Progenitor cell of endocrine pancreas (in vitro differentiated cells): ENCODE measurements around the gene SDCBP2. TPM values are rescaled to one million over a fixed set of nuclear protein-coding genes. Genes with fewer than 3 reads are reported as not detected.

Experiments
- DNase-seq: peaks from one replicate; pipeline ENCODE4 v3.0.0; 2021; ENCODE audit warnings: low spot score; ENCODE audit not compliant: unreplicated experiment
- H3K27ac Mint-ChIP-seq: 2 replicates; pipeline ENCODE4 v1.8.0; 2021; ENCODE audit warnings: mild to moderate bottlenecking, moderate library complexity, mixed read lengths
- H3K27me3 Mint-ChIP-seq: 2 replicates; pipeline ENCODE4 v1.8.0; 2021; ENCODE audit warnings: mixed read lengths
- H3K36me3 Mint-ChIP-seq: 2 replicates; pipeline ENCODE4 v1.8.0; 2022; ENCODE audit warnings: mixed read lengths; ENCODE audit not compliant: insufficient read depth
- H3K4me1 Mint-ChIP-seq: 2 replicates; pipeline ENCODE4 v1.8.0; 2021; ENCODE audit warnings: low read depth, mixed read lengths
- H3K4me3 Mint-ChIP-seq: 2 replicates; pipeline ENCODE4 v1.8.0; 2021; ENCODE audit warnings: low read depth, mild to moderate bottlenecking, moderate library complexity, mixed read lengths
- H3K9me3 Mint-ChIP-seq: 2 replicates; pipeline ENCODE4 v1.8.0; 2021; ENCODE audit warnings: low read depth, mixed read lengths
- total RNA-seq: library from RNA; stranded (reverse); gene quantifications from 2 replicates; pipeline ENCODE4 v1.2.1, GENCODE V29; 2021
- TF ChIP-seq, protein P1 (sequence below): fragments of 200-600 bp; sonication (generic); IDR thresholded peaks from one replicate; pipeline ENCODE4 v1.5.0; 2021; ENCODE audit warnings: antibody characterized with exemption, mild to moderate bottlenecking; ENCODE audit not compliant: unreplicated experiment

The SDCBP2 gene
- total RNA-seq, 1 donor from 2014 or later = 2.0 TPM

DNA sequence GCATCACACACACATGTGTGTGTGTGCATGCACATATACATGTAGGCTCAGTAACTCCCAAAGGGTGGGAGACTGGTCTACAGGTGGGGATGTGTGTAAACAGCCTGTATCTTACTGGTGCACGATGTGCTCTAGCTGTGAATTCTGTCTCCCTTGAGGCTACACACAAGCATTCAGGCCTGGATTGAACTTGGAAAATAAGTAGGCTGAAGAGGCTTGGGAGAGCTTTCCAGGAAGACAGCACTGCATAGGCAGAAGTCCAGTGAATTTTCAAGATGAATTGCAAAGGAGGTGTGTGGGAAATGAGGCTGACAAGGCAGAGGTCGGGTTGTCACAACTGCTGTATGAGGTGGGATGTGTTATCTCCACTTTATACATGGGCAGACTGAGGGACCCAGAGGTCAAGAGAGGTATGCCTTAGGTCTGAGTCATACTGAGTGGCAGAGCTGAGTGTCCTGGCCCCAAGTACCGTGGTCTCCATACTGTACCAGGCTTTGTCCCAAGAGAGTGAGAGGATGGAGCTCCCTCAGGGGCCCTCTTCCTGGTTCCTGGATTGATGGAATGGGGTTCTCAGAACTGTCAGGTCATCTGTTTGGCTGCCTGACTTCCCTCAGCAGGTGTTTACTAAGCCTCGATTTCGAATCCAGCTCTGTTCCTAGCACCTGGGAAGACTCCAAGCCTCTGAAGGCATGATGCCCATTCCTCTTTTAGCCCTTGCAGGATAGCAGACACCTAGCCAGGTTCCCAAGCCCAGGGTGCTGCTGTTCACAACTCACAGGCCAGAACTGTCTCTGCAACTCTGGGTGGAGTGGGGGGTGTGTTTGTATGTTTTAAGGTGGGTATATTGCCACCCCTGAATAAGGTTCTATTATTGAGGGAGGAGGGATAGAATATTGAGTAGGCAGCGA, 48.5 kb downstream of the SDCBP2 start:
- no peaks in the 10 kb centered on the region for H3K9me3 Mint-ChIP-seq
- H3K27ac Mint-ChIP-seq = no peak overlapping the region
- H3K4me1 Mint-ChIP-seq = peaks cover 3% of the 10 kb centered on the region
- H3K27me3 Mint-ChIP-seq = no peaks in the 10 kb centered on the region
- no peak overlapping the region for H3K4me3 Mint-ChIP-seq
- TF ChIP-seq, protein P1, sequence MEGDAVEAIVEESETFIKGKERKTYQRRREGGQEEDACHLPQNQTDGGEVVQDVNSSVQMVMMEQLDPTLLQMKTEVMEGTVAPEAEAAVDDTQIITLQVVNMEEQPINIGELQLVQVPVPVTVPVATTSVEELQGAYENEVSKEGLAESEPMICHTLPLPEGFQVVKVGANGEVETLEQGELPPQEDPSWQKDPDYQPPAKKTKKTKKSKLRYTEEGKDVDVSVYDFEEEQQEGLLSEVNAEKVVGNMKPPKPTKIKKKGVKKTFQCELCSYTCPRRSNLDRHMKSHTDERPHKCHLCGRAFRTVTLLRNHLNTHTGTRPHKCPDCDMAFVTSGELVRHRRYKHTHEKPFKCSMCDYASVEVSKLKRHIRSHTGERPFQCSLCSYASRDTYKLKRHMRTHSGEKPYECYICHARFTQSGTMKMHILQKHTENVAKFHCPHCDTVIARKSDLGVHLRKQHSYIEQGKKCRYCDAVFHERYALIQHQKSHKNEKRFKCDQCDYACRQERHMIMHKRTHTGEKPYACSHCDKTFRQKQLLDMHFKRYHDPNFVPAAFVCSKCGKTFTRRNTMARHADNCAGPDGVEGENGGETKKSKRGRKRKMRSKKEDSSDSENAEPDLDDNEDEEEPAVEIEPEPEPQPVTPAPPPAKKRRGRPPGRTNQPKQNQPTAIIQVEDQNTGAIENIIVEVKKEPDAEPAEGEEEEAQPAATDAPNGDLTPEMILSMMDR = no peak
- no peak for DNase-seq
- H3K36me3 Mint-ChIP-seq = no peaks in the 10 kb centered on the region

DNA sequence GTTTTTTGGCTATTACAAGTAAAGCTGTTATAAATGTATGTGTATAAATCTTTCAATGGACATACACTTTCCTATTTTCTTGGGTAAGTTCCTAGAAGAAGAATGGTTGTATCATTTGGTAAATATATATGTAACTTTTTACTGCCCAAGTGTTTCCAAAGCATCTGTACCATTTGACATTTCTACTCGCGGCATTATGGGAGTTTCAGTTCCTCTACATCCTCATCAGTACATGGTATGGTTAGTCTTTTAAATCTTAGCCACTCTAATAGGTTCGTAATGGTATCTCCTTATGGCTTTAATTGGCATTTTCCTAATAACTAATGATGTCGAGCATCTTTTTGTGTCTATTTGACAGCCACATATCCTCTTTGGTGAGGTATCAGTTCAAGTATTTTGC, 49.9 kb downstream of the SDCBP2 start:
- Mint-ChIP-seq H3K9me3 (no peaks in the 10 kb centered on the region), H3K4me1 (peaks cover 3% of the 10 kb centered on the region), H3K27ac (no peak overlapping the region), H3K4me3 (no peak overlapping the region), H3K36me3 (no peaks in the 10 kb centered on the region), H3K27me3 (no peaks in the 10 kb centered on the region)
- no peak for DNase-seq
- TF ChIP-seq, protein P1 = no peak

DNA sequence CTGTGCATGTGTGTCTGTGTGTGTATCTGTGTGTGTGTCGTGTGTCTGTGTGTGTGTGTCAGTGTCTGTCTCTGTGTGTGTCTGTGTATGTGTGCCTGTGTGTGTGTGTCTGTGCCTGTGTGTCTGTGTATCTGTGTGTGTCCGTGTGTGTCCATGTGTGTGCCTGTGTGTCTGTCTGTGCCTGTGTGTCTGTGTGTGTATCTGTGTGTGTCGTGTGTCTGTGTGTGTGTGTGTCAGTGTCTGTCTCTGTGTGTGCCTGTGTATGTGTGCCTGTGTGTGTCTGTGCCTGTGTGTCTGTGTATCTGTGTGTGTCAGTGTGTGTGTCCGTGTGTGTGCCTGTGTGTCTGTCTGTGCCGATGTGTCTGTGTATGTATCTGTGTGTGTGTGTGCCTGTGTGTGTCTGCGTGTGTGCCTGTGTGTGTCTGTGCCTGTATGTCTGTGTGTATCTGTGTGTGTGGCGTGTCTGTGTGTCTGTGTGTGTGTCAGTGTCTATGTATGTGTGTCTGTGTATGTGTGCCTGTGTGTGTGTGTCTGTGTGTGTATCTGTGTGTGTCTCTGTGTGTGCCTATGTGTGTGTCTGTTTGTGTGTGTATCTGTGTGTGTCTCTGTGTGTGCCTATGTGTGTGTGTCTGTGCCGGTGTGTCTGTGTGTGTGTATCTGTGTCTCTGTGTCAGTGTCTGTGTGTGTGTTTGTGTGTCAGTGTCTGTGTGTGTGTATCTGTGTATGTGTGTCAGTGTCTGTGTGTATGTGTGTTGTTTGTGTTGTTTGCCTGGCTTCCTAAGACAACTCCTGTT, 51.2 kb downstream of the SDCBP2 start:
- Mint-ChIP-seq H3K27me3 (no peaks in the 10 kb centered on the region), H3K4me3 (no peak overlapping the region), H3K4me1 (peaks cover 3% of the 10 kb centered on the region), H3K27ac (no peak overlapping the region), H3K36me3 (no peaks in the 10 kb centered on the region), H3K9me3 (no peaks in the 10 kb centered on the region)
- no peak for DNase-seq
- TF ChIP-seq, protein P1 = no peak

DNA sequence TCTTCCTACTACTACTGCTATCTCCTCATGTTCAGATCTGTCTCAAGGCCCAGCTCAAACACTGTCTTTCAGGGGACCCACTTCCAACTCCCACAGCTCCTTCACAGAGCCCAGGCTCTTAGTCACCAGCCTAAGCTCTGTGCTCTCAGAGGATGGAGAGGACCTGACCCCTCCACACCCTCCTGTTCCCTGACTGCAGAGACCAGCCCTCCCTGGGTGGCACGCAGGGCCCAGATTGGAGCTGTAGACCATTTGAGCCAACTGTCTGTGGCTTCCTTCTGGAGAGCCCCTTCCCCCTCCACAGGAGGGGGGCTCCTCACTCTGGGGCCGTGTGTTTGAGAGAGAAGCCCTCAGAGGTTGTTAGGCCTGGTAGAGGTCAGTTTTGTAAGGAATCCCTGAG, 53.0 kb downstream of the SDCBP2 start:
- Mint-ChIP-seq H3K9me3 (no peaks in the 10 kb centered on the region), H3K27ac (no peak overlapping the region), H3K4me1 (no peaks in the 10 kb centered on the region), H3K36me3 (no peaks in the 10 kb centered on the region), H3K4me3 (no peak overlapping the region), H3K27me3 (no peaks in the 10 kb centered on the region)
- no peak for DNase-seq
- TF ChIP-seq, protein P1 = no peak

DNA sequence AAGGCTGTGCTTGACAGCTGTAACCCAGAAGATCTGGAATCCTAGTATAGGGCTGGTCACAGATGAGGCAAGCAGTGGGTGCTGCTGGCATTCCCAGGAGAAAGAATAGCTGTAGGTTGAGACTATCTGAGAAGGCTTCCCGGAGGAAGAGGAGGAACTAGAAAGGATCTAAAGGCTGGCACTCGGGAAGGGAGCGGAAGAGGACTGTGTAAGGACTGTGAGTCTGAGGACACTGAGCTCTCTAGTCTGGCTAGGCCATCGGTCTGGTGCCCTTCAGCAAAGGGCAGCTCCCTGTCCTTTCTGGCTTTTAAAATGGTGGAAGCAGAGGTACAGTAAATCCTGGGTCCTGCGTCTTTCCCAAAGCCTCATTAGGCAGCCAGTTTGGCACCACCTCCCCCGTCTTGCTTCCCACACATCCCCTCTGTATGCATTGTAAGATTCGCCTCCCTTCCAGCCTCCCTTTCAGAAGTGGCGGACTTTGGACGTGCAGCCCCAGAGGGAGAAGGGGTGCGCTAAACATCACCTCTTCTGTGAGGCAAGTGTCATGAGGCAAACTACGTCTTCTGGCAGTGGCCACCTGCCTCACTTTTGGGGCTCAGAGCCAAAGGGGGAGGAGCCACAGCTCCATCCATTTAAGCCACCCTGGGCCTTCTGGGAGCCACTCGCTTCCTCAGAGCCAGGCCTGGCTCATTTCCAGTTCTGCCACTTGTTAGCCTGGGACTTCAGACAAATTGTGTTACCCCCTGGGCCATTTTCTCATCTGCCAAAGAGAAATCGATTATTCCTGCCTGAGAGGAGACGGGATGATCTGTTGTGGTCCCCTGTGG, 54.2 kb downstream of the SDCBP2 start:
- TF ChIP-seq, protein P1 = no peak
- Mint-ChIP-seq H3K27ac (no peak overlapping the region), H3K4me1 (no peaks in the 10 kb centered on the region), H3K9me3 (no peaks in the 10 kb centered on the region), H3K4me3 (no peak overlapping the region), H3K27me3 (no peaks in the 10 kb centered on the region), H3K36me3 (no peaks in the 10 kb centered on the region)
- no peak for DNase-seq
